ENCODE results near the gene SH2D3C. TPM values are rescaled to one million over a fixed set of nuclear protein-coding genes. Genes with fewer than 3 reads are reported as not detected.

SH2D3C gene
- total and polyA plus RNA-seq, 9 of the 15 experiments (the other 6 are each of a cell fraction or from before 2014, with no cell fraction given) = 0.03 to 1.2 (median 0.22) TPM; not detected in 1

DNA sequence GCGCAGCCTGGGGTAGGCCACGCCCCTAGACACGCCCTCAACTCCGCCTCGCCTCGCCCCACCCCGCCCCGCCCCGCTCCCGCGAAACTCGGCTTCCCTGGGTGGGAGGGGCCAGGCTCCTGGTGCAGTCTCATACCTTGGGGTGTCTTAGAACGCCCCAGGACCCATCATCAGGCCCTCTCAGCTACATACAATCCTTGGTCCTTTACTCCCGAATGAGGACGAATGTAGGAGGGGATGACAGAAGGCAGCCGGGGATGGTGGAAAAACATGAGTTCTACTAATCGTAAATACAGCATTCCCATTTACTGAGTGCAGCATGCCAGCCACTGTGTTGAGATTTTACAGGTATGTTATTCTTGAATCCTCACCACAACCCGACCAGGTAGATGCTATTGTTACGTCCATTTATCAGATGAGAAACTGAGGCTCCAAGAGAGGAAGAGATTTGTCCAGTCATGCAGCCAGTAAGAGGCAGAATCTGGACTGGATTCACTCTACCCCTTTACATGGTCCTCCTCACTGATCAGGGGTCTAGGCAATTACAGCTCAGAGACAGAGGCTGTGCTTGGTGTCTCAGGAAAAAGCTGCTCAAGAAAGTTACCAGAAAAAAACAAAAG, 6.8 kb downstream of the SH2D3C start:
- no peaks in the 10 kb centered on the region for H4K20me1 ChIP-seq (replicated peaks; ENCODE audit: control insufficient read depth, insufficient read depth, low read length)
- H3K36me3 ChIP-seq (ENCODE audit: control insufficient read depth, insufficient read depth, low read length) = no peaks in the 10 kb centered on the region
- 1% methylated on average over 9 of the region's 19 CpGs for WGBS (ENCODE audit: insufficient coverage, low coverage, missing lambda C conversion rate)
- no peak for ATAC-seq
- peak overlapping the region; percentile 55 for H3K4me3 ChIP-seq
- CTCF ChIA-PET (ENCODE audit: low intra/inter-chr PET ratio) = no interaction called here
- in situ Hi-C loops (cut with MboI) (loop anchor here (25.0 kb wide), 1 partner anchor 591 kb away; the partner anchor contains the start of gene URM1), intact Hi-C loops (cut with micrococcal nuclease) (no loop called here)
- H3K9me1 ChIP-seq (ENCODE audit: control insufficient read depth, insufficient read depth, low read length) = no peaks in the 10 kb centered on the region
- peak overlapping the region; percentile 88 for H2AFZ ChIP-seq (ENCODE audit: low read depth, low read length)
- H3K4me2 ChIP-seq (ENCODE audit: insufficient read depth, low read length) = peak overlapping the region; percentile 79
- H3K27me3 ChIP-seq (ENCODE audit: control insufficient read depth in 2 of 2, insufficient read depth in 2 of 2, low read length in 2 of 2) = no peaks in the 10 kb centered on the region
- FAIRE-seq = no peak
- no TSS peak for BruUV-seq (replicated peaks)
- peak in 1 of 4 experiments; percentile 14 for DNase-seq (ENCODE audit: extremely low read depth in 1 of 4, low spot score in 3 of 4)
- POLR2A ChIA-PET = interaction anchor here (0.7 to 2.1 kb wide), 12 partner anchors 9 to 144 kb away, joined by 3 to 8 read pairs (median 4); partner anchors contain the start of gene CDK9
- peak overlapping the region; percentile 19 to 33; a peak in 2 of 4 replicates for H3K9ac ChIP-seq (ENCODE audit: insufficient read depth in 1 of 2, low read depth in 2 of 2, low read length in 2 of 2)
- no peaks in the 10 kb centered on the region for H3K9me3 ChIP-seq (replicated peaks; ENCODE audit: control insufficient read depth, insufficient read depth, low read depth, low read length)
- H3K27ac ChIP-seq (ENCODE audit: extremely low read depth, low read depth, low read length) = no peak overlapping the region
- peaks cover 24 to 34% of the 10 kb centered on the region in 2 experiments for H3K4me1 ChIP-seq (replicated peaks in 1 of 2; ENCODE audit: control insufficient read depth in 2 of 2, insufficient read depth in 2 of 2, low read length in 2 of 2)
- H3K79me2 ChIP-seq (ENCODE audit: control insufficient read depth, insufficient read depth, low read length) = no peaks in the 10 kb centered on the region
- TF ChIP-seq MTA1 (IDR thresholded peaks at IDR 0.05; ENCODE audit: borderline replicate concordance) (no peak), RBM25 (IDR thresholded peaks at IDR 0.05; ENCODE audit: low read depth, low read length, severe bottlenecking) (peak; percentile 88), KAT2B (IDR thresholded peaks at IDR 0.05; ENCODE audit: low read depth, low read length) (no peak), MAFG (tag; conservative IDR thresholded peaks at IDR 0.05) (0 out of 2 replicates have a peak, but pooled peaks have one; percentile 18), ZNF212 (CRISPR knock-in tag; IDR thresholded peaks at IDR 0.05) (no peak), CBX3 (IDR thresholded peaks at IDR 0.05; ENCODE audit: borderline replicate concordance in 1 of 2, low read length in 2 of 2) (no peak), TEAD1 (CRISPR knock-in tag; IDR thresholded peaks at IDR 0.05) (peak in 1 of 2 experiments; percentile 52; a peak in 1 of 4 replicates), KDM1A (IDR thresholded peaks at IDR 0.05) (peak in 1 of 2 experiments; percentile 63; a peak in 1 of 4 replicates), TBP (optimal IDR thresholded peaks at IDR 0.05; ENCODE audit: low read depth, low read length) (peak; percentile 7), CTBP1 (IDR thresholded peaks at IDR 0.05; ENCODE audit: borderline replicate concordance) (0 out of 2 replicates have a peak, but pooled peaks have one; percentile 0), ZNF121 (CRISPR knock-in tag; conservative IDR thresholded peaks at IDR 0.05) (no peak), TCF7 (IDR thresholded peaks at IDR 0.05; ENCODE audit: borderline replicate concordance) (0 out of 2 replicates have a peak, but pooled peaks have one; percentile 16), LCOR (CRISPR knock-in tag; IDR thresholded peaks at IDR 0.05) (0 out of 2 replicates have a peak, but pooled peaks have one; percentile 32)
- TF ChIP-seq, protein P1, sequence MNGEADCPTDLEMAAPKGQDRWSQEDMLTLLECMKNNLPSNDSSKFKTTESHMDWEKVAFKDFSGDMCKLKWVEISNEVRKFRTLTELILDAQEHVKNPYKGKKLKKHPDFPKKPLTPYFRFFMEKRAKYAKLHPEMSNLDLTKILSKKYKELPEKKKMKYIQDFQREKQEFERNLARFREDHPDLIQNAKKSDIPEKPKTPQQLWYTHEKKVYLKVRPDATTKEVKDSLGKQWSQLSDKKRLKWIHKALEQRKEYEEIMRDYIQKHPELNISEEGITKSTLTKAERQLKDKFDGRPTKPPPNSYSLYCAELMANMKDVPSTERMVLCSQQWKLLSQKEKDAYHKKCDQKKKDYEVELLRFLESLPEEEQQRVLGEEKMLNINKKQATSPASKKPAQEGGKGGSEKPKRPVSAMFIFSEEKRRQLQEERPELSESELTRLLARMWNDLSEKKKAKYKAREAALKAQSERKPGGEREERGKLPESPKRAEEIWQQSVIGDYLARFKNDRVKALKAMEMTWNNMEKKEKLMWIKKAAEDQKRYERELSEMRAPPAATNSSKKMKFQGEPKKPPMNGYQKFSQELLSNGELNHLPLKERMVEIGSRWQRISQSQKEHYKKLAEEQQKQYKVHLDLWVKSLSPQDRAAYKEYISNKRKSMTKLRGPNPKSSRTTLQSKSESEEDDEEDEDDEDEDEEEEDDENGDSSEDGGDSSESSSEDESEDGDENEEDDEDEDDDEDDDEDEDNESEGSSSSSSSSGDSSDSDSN (IDR thresholded peaks at IDR 0.05; ENCODE audit: borderline replicate concordance in 1 of 2, low read depth in 2 of 2, low read length in 2 of 2) = no peak
- TF ChIP-seq, protein P2, sequence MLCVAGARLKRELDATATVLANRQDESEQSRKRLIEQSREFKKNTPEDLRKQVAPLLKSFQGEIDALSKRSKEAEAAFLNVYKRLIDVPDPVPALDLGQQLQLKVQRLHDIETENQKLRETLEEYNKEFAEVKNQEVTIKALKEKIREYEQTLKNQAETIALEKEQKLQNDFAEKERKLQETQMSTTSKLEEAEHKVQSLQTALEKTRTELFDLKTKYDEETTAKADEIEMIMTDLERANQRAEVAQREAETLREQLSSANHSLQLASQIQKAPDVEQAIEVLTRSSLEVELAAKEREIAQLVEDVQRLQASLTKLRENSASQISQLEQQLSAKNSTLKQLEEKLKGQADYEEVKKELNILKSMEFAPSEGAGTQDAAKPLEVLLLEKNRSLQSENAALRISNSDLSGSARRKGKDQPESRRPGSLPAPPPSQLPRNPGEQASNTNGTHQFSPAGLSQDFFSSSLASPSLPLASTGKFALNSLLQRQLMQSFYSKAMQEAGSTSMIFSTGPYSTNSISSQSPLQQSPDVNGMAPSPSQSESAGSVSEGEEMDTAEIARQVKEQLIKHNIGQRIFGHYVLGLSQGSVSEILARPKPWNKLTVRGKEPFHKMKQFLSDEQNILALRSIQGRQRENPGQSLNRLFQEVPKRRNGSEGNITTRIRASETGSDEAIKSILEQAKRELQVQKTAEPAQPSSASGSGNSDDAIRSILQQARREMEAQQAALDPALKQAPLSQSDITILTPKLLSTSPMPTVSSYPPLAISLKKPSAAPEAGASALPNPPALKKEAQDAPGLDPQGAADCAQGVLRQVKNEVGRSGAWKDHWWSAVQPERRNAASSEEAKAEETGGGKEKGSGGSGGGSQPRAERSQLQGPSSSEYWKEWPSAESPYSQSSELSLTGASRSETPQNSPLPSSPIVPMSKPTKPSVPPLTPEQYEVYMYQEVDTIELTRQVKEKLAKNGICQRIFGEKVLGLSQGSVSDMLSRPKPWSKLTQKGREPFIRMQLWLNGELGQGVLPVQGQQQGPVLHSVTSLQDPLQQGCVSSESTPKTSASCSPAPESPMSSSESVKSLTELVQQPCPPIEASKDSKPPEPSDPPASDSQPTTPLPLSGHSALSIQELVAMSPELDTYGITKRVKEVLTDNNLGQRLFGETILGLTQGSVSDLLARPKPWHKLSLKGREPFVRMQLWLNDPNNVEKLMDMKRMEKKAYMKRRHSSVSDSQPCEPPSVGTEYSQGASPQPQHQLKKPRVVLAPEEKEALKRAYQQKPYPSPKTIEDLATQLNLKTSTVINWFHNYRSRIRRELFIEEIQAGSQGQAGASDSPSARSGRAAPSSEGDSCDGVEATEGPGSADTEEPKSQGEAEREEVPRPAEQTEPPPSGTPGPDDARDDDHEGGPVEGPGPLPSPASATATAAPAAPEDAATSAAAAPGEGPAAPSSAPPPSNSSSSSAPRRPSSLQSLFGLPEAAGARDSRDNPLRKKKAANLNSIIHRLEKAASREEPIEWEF (CRISPR knock-in tag; IDR thresholded peaks at IDR 0.05) = no peak

All from K562 (cell line).